ENCODE data around the gene HERC3. TPM values are rescaled to one million over a fixed set of nuclear protein-coding genes. Genes with fewer than 3 reads are reported as not detected.

The HERC3 gene
- polyA plus RNA-seq, 3 donors, result 13.9 to 15.7 (median 14.4) TPM

GRCh38 chr4:88754796-88755195 lies 162.5 kb downstream of the HERC3 start:
- no peak for DNase-seq (ENCODE audit: extremely low read depth in 1 of 11, low read depth in 9 of 11, low spot score in 4 of 11)

DNA sequence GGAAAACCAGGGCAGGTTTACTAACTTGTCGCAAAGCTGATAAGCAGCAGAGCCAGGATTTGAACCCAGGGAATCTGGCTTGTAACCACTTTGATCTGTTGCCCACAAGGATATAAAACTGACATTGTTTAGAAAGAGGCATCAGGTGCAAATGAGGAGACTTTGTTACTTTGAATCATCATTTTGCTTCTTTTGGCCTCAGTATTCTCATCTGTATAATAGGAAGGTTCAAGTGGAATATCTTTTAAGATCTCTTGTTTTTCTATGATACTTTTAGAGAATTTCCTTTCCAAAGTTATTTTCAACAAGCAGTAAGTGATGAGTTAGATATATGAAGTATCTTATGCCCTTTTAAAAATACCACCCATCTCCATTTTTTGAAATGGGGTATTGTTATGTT lies 163.2 kb downstream of the HERC3 start:
- DNase-seq (ENCODE audit: extremely low read depth in 1 of 11, low read depth in 9 of 11, low spot score in 4 of 11), result no peak

DNA sequence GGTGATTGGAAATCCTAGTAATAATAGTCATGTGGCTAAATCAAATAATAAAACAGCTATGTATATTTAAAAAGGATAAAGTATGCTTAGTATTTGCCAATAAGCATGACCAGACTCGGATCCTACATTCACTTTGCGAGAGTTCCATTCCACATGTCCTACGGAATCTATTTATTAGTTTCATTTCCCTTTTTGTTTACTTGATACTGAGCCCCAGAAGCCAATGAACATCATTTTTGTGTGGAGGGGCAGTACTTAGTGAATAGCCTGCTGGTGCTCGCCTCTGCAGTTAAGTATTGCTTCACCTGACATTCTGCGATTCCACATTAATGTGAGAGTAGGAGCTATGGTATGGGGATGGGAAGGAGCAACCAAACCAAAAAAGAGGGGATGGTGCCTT lies 163.9 kb downstream of the HERC3 start:
- no peak for DNase-seq (ENCODE audit: extremely low read depth in 1 of 11, low read depth in 9 of 11, low spot score in 4 of 11)

GRCh38 chr4:88757067-88757466 lies 164.8 kb downstream of the HERC3 start:
- no peak for DNase-seq (ENCODE audit: extremely low read depth in 1 of 11, low read depth in 9 of 11, low spot score in 4 of 11)

DNA sequence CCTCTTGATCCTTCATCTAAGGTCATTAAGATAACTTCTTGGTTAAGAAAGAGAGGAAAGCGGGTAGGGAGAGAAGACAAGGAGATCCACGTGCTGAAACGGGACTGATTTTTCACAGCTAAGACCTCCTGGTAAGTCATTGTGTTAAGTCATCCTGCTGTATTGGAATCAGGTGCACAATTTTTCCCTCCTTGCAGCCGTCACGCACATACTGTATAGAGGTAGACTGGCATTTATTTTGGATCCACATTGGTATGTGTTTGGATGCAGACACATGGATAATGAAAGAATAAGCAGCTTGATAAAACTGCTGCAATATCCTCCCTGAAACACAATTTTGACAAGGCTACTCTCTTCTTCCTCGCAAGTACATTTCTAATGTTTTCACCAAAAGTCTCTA lies 165.5 kb downstream of the HERC3 start:
- no peak for DNase-seq (ENCODE audit: extremely low read depth in 1 of 11, low read depth in 9 of 11, low spot score in 4 of 11)

Other genes with a start within 250 kb of the HERC3 start
- gene HERC6, start 213.6 kb upstream of the HERC3 start, polyA plus RNA-seq (ENCODE audit: insufficient read length in 3 of 3), result 10 to 100 TPM in 1 of 3 donors, 1 to 10 TPM in 2; 7.4 to 12.8 (median 9.3) TPM
- gene HERC5, start 135.4 kb upstream of the HERC3 start, polyA plus RNA-seq (ENCODE audit: insufficient read length in 3 of 3), result 1 to 10 TPM; 4.8 to 6.0 (median 4.8) TPM
- 100 to 1,000 TPM; 105 to 127 (median 119) TPM for gene PYURF, start 68.7 kb upstream of the HERC3 start, polyA plus RNA-seq (ENCODE audit: insufficient read length in 3 of 3)
- 10 to 100 TPM; 13.8 to 16.4 (median 14.0) TPM for gene NAP1L5, start 105.3 kb downstream of the HERC3 start, polyA plus RNA-seq (ENCODE audit: insufficient read length in 3 of 3)